ENCODE measurements around the gene YIPF2.
A peak's percentile ranks its signal among the peaks of the same experiment; 100 is the strongest.
"Not testable (repeated sequence)": the region's sequence is repeated elsewhere in the genome, so short reads cannot be mapped to it uniquely, and the experiment has no call there.

Gene YIPF2

DNA sequence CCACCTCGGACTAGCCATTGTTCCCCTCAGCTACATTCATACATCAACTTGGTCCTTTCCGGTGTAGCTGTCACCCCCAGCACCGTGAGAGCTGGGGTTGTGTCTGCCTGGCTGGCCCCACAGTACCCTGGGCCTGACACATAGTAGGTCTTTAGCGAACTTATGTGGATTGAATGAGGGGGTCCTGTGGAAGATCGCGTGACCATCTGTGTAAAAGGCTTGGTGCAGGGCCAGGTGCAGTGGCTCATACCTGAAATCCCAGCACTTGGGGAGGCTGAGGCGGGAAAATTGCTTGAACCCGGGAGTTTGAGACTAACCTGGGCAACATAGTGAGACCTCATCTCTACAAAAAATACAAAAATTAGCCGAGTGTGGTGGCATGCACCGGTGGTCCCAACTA lies 34.4 kb upstream of the YIPF2 start:
- Histone ChIP-seq H3K36me3 (ENCODE audit: control insufficient read depth, insufficient read depth, low read length, severe bottlenecking) (no peaks in the 10 kb centered on the region), H3K9ac (ENCODE audit: low read length) (peak overlapping the region; percentile 97), H3K4me3 (ENCODE audit: low read length) (peak overlapping the region; percentile 99), H3K4me1 (ENCODE audit: control insufficient read depth, insufficient read depth, low read length) (peaks cover 9% of the 10 kb centered on the region), H3K9me3 (ENCODE audit: control insufficient read depth, low read length) (no peaks in the 10 kb centered on the region), H3K27me3 (replicated peaks; ENCODE audit: control insufficient read depth, insufficient read depth, low read length) (no peaks in the 10 kb centered on the region)
- no peak for DNase-seq (ENCODE audit: low read depth)

DNA sequence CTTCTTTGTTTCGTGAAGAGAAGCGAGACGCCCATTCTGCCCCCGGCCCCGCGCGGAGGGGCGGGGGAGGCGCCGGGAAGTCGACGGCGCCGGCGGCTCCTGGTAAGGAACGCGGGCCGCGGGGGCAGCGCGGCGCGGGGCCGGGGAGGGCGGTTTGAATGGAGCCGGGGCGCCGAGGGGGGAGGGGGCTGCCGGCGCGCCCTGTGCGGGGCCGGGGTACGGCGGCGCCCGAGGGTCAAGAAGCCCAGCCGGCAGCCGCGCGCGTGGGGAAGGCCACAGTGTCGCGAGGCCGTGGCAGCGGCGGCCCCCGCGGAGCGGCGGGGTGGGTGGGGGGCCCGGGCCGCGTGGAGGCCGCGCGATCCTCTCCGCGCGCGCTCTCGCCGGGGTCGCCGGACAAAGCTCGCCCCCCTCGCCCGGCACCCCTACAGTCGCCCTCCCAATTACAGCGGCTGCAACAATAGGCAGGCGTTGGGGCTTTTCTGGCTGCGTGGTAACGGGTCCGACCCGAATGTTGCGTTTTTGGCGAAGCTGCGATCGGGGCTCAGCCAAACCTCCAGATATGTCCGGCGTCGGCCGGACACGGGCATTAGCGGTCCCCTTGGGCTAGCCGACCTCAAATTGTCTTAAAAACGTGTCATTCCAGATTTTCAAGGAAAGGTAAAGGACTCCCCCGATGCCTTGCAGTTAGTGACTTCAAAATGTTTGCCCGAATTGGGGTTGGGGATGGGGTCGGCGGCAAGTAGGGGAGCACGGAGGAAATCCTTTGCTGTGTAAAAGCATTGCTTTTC lies 32.8 kb upstream of the YIPF2 start:
- peaks cover 9% of the 10 kb centered on the region for H3K4me1 ChIP-seq (ENCODE audit: control insufficient read depth, insufficient read depth, low read length)
- DNase-seq (ENCODE audit: low read depth) = peak; percentile 64
- no peaks in the 10 kb centered on the region for H3K27me3 ChIP-seq (replicated peaks; ENCODE audit: control insufficient read depth, insufficient read depth, low read length)
- no peaks in the 10 kb centered on the region for H3K36me3 ChIP-seq (ENCODE audit: control insufficient read depth, insufficient read depth, low read length, severe bottlenecking)
- no peaks in the 10 kb centered on the region for H3K9me3 ChIP-seq (ENCODE audit: control insufficient read depth, low read length)
- H3K4me3 ChIP-seq (ENCODE audit: low read length) = peak overlapping the region; percentile 99
- H3K9ac ChIP-seq (ENCODE audit: low read length) = peak overlapping the region; percentile 97

GRCh38 chr19:10960314-10961072 lies 32.1 kb upstream of the YIPF2 start, which contains the start of gene SMARCA4:
SMARCA4 (plus strand) TSS chr19:10961030; CDS start chr19:10984152, 23,122 bp downstream.
- DNase-seq (ENCODE audit: low read depth) = peak; percentile 99
- H3K9me3 ChIP-seq (ENCODE audit: control insufficient read depth, low read length) = no peaks in the 10 kb centered on the region
- H3K4me1 ChIP-seq (ENCODE audit: control insufficient read depth, insufficient read depth, low read length) = peaks cover 9% of the 10 kb centered on the region
- no peaks in the 10 kb centered on the region for H3K36me3 ChIP-seq (ENCODE audit: control insufficient read depth, insufficient read depth, low read length, severe bottlenecking)
- peak within 1 kb of the TSS; percentile 98 for H3K9ac ChIP-seq (ENCODE audit: low read length)
- H3K27me3 ChIP-seq (replicated peaks; ENCODE audit: control insufficient read depth, insufficient read depth, low read length) = no peaks in the 10 kb centered on the region
- H3K4me3 ChIP-seq (ENCODE audit: low read length) = peak within 1 kb of the TSS; percentile 99

DNA sequence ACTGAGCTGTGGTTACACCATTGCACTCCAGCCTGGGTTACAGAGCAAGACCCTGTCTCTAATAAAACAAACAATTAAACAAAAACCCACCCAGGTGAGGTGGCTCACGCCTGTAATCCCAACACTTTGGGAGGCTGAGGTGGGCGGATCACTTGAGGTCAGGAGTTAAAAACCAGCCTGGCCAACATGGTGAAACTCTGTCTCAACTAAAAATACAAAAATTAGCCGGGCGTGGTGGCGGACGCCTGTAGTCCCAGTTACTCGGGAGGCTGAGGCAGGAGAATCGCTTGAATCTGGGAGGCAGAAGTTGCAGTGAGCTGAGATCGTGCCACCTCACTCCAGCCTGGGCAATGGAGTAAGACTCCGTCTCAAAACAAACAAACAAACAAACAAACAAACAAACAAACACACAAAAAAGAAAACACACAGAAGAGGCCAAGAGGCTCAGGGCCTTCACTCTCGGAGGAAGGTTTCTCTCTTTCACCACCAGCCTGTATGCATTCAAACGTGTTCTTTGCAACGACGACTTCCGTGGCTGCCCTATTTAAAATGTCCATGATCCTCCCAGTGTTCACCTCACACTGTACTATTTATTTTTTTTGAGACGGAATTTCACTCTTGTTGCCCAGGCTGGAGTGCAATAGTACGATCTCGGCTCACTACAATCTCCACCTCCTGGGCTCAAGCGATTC lies 31.0 kb upstream of the YIPF2 start:
- H3K36me3 ChIP-seq (ENCODE audit: control insufficient read depth, insufficient read depth, low read length, severe bottlenecking); H3K27me3 ChIP-seq (replicated peaks; ENCODE audit: control insufficient read depth, insufficient read depth, low read length); H3K9me3 ChIP-seq (ENCODE audit: control insufficient read depth, low read length); DNase-seq (ENCODE audit: low read depth): not testable (repeated sequence)
- peak overlapping the region; percentile 98 for H3K9ac ChIP-seq (ENCODE audit: low read length)
- peaks cover 10% of the 10 kb centered on the region for H3K4me1 ChIP-seq (ENCODE audit: control insufficient read depth, insufficient read depth, low read length)
- H3K4me3 ChIP-seq (ENCODE audit: low read length) = peak overlapping the region; percentile 83

- H3K27me3 ChIP-seq (replicated peaks; ENCODE audit: control insufficient read depth, insufficient read depth, low read length) = no peaks in the 10 kb centered on the region
- H3K4me1 ChIP-seq (ENCODE audit: control insufficient read depth, insufficient read depth, low read length) = peaks cover 14% of the 10 kb centered on the region
- no peaks in the 10 kb centered on the region for H3K36me3 ChIP-seq (ENCODE audit: control insufficient read depth, insufficient read depth, low read length, severe bottlenecking)
- DNase-seq (ENCODE audit: low read depth) = no peak
- no peak overlapping the region for H3K4me3 ChIP-seq (ENCODE audit: low read length)
- no peaks in the 10 kb centered on the region for H3K9me3 ChIP-seq (ENCODE audit: control insufficient read depth, low read length)
- H3K9ac ChIP-seq (ENCODE audit: low read length) = no peak overlapping the region
Measured at GRCh38 chr19:10952809-10953208, 24.4 kb upstream of the YIPF2 start.

GRCh38 chr19:10946958-10947657 lies 18.7 kb upstream of the YIPF2 start:
- peak overlapping the region; percentile 14 for H3K9ac ChIP-seq (ENCODE audit: low read length)
- peak; percentile 71 for DNase-seq (ENCODE audit: low read depth)
- no peaks in the 10 kb centered on the region for H3K9me3 ChIP-seq (ENCODE audit: control insufficient read depth, low read length)
- no peak overlapping the region for H3K4me3 ChIP-seq (ENCODE audit: low read length)
- H3K4me1 ChIP-seq (ENCODE audit: control insufficient read depth, insufficient read depth, low read length) = peaks cover 22% of the 10 kb centered on the region
- H3K36me3 ChIP-seq (ENCODE audit: control insufficient read depth, insufficient read depth, low read length, severe bottlenecking) = no peaks in the 10 kb centered on the region
- H3K27me3 ChIP-seq (replicated peaks; ENCODE audit: control insufficient read depth, insufficient read depth, low read length) = no peaks in the 10 kb centered on the region

DNA sequence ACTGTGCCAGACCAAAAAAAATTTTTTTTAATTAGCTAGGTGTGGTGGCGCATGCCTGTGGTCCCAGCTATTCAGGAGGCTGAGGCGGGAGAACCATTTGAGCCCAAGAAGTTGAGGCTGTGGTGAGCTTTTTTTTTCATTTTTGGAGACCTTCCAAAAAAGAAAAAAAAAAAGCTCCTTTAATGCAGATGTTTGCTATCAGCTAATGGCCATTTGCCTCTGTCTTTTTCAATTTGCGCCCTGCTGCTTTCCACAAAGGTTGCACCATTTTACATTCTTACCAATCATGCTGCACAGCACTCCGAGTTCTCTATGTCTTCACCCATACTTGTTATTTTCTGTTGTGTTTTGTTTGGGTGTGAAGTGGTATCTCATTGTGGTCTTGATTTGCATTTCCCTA lies 16.8 kb upstream of the YIPF2 start:
- no peaks in the 10 kb centered on the region for H3K9me3 ChIP-seq (ENCODE audit: control insufficient read depth, low read length)
- no peak for DNase-seq (ENCODE audit: low read depth)

DNA sequence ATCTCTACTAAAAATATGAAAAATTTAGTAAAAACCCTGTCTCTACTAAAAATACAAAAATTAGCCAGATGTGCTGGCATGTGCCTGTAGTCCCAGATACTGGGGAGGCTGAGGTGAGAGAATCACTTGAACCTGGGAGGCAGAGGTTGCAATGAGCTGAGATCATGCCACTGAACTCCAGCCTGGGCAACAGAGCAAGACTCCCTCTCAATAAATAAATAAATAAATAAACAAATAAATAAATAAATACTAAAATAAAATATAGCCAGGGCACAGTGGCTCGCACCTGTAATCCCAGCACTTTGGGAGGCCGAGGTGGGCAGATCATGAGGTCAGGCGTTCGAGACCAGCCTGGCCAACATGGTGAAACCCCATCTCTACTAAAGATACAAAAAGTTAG lies 15.0 kb upstream of the YIPF2 start:
- not testable (repeated sequence) for H3K4me3 ChIP-seq (ENCODE audit: low read length); H3K27me3 ChIP-seq (replicated peaks; ENCODE audit: control insufficient read depth, insufficient read depth, low read length); H3K36me3 ChIP-seq (ENCODE audit: control insufficient read depth, insufficient read depth, low read length, severe bottlenecking); H3K9me3 ChIP-seq (ENCODE audit: control insufficient read depth, low read length); DNase-seq (ENCODE audit: low read depth); H3K9ac ChIP-seq (ENCODE audit: low read length)
- H3K4me1 ChIP-seq (ENCODE audit: control insufficient read depth, insufficient read depth, low read length) = peaks cover 16% of the 10 kb centered on the region

More for the DNA sequence above, 16.8 kb upstream of the YIPF2 start:
- Histone ChIP-seq H3K36me3 (ENCODE audit: control insufficient read depth, insufficient read depth, low read length, severe bottlenecking) (no peaks in the 10 kb centered on the region), H3K9ac (ENCODE audit: low read length) (no peak overlapping the region), H3K27me3 (replicated peaks; ENCODE audit: control insufficient read depth, insufficient read depth, low read length) (no peaks in the 10 kb centered on the region), H3K4me3 (ENCODE audit: low read length) (no peak overlapping the region), H3K4me1 (ENCODE audit: control insufficient read depth, insufficient read depth, low read length) (peaks cover 19% of the 10 kb centered on the region)

DNA sequence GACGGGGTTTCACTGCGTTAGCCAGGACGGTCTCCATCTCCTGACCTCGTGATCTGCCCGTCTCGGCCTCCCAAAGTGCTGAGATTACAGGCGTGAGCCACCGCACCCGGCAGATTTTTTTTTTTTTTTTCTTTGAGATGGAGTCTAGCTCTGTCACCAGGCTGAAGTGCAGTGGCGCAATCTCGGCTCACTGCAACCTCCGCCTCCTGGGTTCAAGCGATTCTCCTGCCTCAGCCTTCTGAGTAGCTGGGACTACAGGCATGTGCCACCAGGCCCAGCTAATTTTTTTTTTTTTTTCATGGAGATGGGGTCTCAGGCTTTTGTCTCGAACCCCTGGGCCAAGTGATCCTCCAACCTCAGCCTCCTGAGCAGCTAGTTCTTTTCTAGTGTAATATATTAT lies 13.2 kb upstream of the YIPF2 start:
- H3K9ac ChIP-seq (ENCODE audit: low read length); H3K4me3 ChIP-seq (ENCODE audit: low read length); H3K27me3 ChIP-seq (replicated peaks; ENCODE audit: control insufficient read depth, insufficient read depth, low read length); H3K9me3 ChIP-seq (ENCODE audit: control insufficient read depth, low read length); H3K4me1 ChIP-seq (ENCODE audit: control insufficient read depth, insufficient read depth, low read length); H3K36me3 ChIP-seq (ENCODE audit: control insufficient read depth, insufficient read depth, low read length, severe bottlenecking); DNase-seq (ENCODE audit: low read depth): not testable (repeated sequence)

- Histone ChIP-seq H3K27me3 (replicated peaks; ENCODE audit: control insufficient read depth, insufficient read depth, low read length) (no peaks in the 10 kb centered on the region), H3K4me1 (ENCODE audit: control insufficient read depth, insufficient read depth, low read length) (no peaks in the 10 kb centered on the region), H3K9me3 (ENCODE audit: control insufficient read depth, low read length) (no peaks in the 10 kb centered on the region), H3K36me3 (ENCODE audit: control insufficient read depth, insufficient read depth, low read length, severe bottlenecking) (no peaks in the 10 kb centered on the region), H3K9ac (ENCODE audit: low read length) (no peak overlapping the region), H3K4me3 (ENCODE audit: low read length) (no peak overlapping the region)
- DNase-seq (ENCODE audit: low read depth) = peak; percentile 93
Measured at GRCh38 chr19:10936661-10937084, 8.2 kb upstream of the YIPF2 start.
